Measurements from ENCODE around the gene KRTAP12-1.

- TF ChIP-seq CTCF (conservative IDR thresholded peaks at IDR 0.05) (no peak), EZH2 (IDR thresholded peaks at IDR 0.05; ENCODE audit: low read depth) (no peak)
Observed at GRCh38 chr21:44643741-44644310, 38.1 kb downstream of the KRTAP12-1 start.
